K562 (cell line): ENCODE data around the gene FOXP4. TPM values are rescaled to one million over a fixed set of nuclear protein-coding genes. Genes with fewer than 3 reads are reported as not detected.
A peak's percentile ranks its signal among the peaks of the same experiment; 100 is the strongest.

Experiments used
- ARNT ChIP-seq, 2 experiments: fragments of 450-650 bp; IDR thresholded peaks; 2 replicates each; pipeline ENCODE4 v1.6.1; 2016; ENCODE audit warnings: mild to moderate bottlenecking in 1 of 2
- CREB3 ChIP-seq: fragments of 450-650 bp; conservative IDR thresholded peaks from 2 replicates; pipeline ENCODE4 v1.6.1; 2016; ENCODE audit warnings: missing genetic modification characterization, low read depth, mild to moderate bottlenecking, missing compliant biosample characterization, moderate library complexity
- CREB3L1 ChIP-seq: fragments of 450-650 bp; IDR thresholded peaks from 2 replicates; pipeline ENCODE4 v1.6.1; 2014; ENCODE audit warnings: low read depth, mild to moderate bottlenecking, moderate library complexity, borderline replicate concordance
- EP400 ChIP-seq: fragments of 450-650 bp; IDR thresholded peaks from 2 replicates; pipeline ENCODE4 v1.6.1; 2017; ENCODE audit warnings: antibody characterized with exemption, mild to moderate bottlenecking, moderate library complexity
- GTF2B ChIP-seq: IDR thresholded peaks from 2 replicates; pipeline ENCODE4 v1.6.1; 2011; ENCODE audit not compliant: insufficient read length; ENCODE audit errors: extremely low read depth
- JUN ChIP-seq, 2 experiments: sonication (generic) in 1 of 2; formaldehyde crosslinking in 1 of 2; IDR thresholded peaks; 2 replicates each; pipeline versions ENCODE4 v1.6.1 to v1.8.0; 2012 to 2022; ENCODE audit warnings: borderline replicate concordance in 2 of 2, mild to moderate bottlenecking in 2 of 2, improper control_type of control experiment in 1 of 2, low read depth in 1 of 2, low read length in 1 of 2, missing genetic modification reagents in 1 of 2
- MAZ ChIP-seq, 2 experiments: fragments of 450-650 bp in 1 of 2; sonication (generic) in 1 of 2; formaldehyde crosslinking; IDR thresholded peaks in 1 of 2; conservative IDR thresholded peaks in 1 of 2; 2 replicates each; pipeline versions ENCODE4 v1.4.0 to v1.5.0; 2020; ENCODE audit warnings: mild to moderate bottlenecking in 1 of 2, missing genetic modification reagents in 1 of 2
- PTBP1 ChIP-seq: fragments of 200-400 bp; formaldehyde crosslinking; IDR thresholded peaks from 2 replicates; pipeline ENCODE4 v1.6.1; 2017; ENCODE audit warnings: low read depth, low read length
- RBFOX2 ChIP-seq: fragments of 200-400 bp; formaldehyde crosslinking; IDR thresholded peaks from 2 replicates; pipeline ENCODE4 v1.6.1; 2017; ENCODE audit warnings: low read depth, mild to moderate bottlenecking, low read length, moderate library complexity
- SIN3B ChIP-seq: fragments of 450-650 bp; IDR thresholded peaks from 2 replicates; pipeline ENCODE4 v1.6.1; 2017; ENCODE audit warnings: low read depth, mild to moderate bottlenecking, moderate library complexity
- YY1 ChIP-seq, 3 experiments: IDR thresholded peaks; 2 replicates each; pipeline ENCODE4 v1.6.1; 2011; ENCODE audit warnings: low read length in 2 of 3, mild to moderate bottlenecking in 2 of 3, moderate library complexity in 2 of 3, borderline replicate concordance in 1 of 3, control low read depth in 1 of 3, low read depth in 1 of 3; ENCODE audit not compliant: insufficient read depth in 3 of 3, insufficient replicate concordance in 2 of 3, control insufficient read depth in 1 of 3, insufficient read length in 1 of 3; ENCODE audit errors: extremely low read depth in 1 of 3
- ZNF232 ChIP-seq: sonication (generic); formaldehyde crosslinking; IDR thresholded peaks from 2 replicates; pipeline ENCODE4 v1.8.0; 2022; ENCODE audit warnings: mild to moderate bottlenecking, missing genetic modification reagents
- ZNF609 ChIP-seq: sonication (generic); formaldehyde crosslinking; IDR thresholded peaks from 2 replicates; pipeline ENCODE4 v1.8.1; 2023; ENCODE audit warnings: missing genetic modification reagents, mild to moderate bottlenecking, borderline replicate concordance
- polyA plus RNA-seq, 8 experiments: library from polyadenylated mRNA; depleted of rRNA in 4 of 8; stranded (reverse) in 5 of 8; unstranded in 3 of 8; fragments of >200 nt; fragmentation: Nextera tagmentation in 2 of 8; fragmentation: Illumina TruSeq in 1 of 8; extraction: Ambion mirVana in 2 of 8; extraction: Trizol in 1 of 8; gene quantifications; 2 replicates each; pipeline versions ENCODE4 v1.2.1 to v1.2.3, GENCODE V29; 2011 to 2014; ENCODE audit warnings: inconsistent platforms in 1 of 8, missing spikeins in 1 of 8
- total RNA-seq, 7 experiments: library from RNA; depleted of rRNA in 6 of 7; stranded (reverse); fragments of >200 nt in 6 of 7; fragmentation: Illumina TruSeq in 2 of 7; extraction: Trizol in 2 of 7; gene quantifications; 2 replicates each; pipeline versions ENCODE4 v1.2.1 to v1.2.3, GENCODE V29; 2011 to 2021; ENCODE audit warnings: low replicate concordance in 1 of 7
- TF ChIP-seq, protein P1 (sequence below), 2 experiments: fragments of 450-650 bp; IDR thresholded peaks; 2 replicates each; pipeline ENCODE4 v1.6.1; 2016

Gene FOXP4
- total and polyA plus RNA-seq, 9 of the 15 experiments (the other 6 are each of a cell fraction or from before 2014, with no cell fraction given), result 0.11 to 29.4 (median 2.3) TPM

DNA sequence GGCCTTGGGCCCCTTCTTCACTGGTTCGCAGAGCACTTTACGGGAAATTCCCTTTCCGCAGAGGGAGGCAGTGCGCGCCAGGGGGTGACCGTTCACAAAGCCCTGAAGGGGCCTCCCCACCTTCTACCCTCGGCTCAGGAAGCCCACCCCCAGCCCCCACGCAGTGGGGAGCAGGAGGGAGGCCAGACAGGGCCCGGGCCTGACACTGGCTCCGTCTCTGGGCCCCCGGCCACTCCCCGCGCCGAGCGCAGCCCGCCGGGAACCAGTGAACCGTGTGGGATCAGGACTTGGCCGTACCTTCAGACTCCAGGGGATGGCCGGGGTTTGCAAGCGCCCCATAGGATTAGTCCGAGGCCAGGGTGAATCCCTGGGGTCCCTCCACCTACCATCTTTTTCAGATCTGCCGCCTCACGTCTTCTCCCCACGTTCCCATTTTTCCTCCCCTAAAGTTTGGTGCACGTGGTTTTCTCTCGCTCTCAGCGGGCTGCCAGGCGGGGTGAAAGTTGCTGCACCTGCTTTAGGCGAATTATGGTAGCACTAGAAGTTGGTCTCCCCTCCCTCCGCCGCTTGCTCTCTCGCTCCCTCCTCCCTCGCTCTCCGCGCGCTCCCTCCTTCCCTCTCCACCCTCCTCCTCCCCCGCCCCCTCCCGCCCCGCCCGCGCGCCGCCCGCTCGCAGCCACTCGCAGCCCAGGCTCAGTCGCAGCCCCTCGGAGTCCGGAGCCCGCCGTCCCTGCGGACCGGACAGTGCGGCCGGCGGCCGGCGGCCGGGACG is at the start of gene FOXP4 (continued):
- TF ChIP-seq ZNF609 (CRISPR knock-in tag) (0 out of 2 replicates have a peak, but pooled peaks have one; percentile 34), EP400 (peak; percentile 94), CREB3L1 (peak; percentile 59; the same call in 1 of the 2 replicates), ARNT (IDR thresholded peaks at IDR 0.05) (peak; percentile 83 to 96; a peak in 3 of 4 replicates), PTBP1 (0 out of 2 replicates have a peak, but pooled peaks have one; percentile 51), JUN (IDR thresholded peaks at IDR 0.05; ENCODE audit: borderline replicate concordance, low read depth, low read length) (peak; percentile 29; the same call in 1 of the 2 replicates), JUN (CRISPR knock-in tag; IDR thresholded peaks at IDR 0.05; ENCODE audit: borderline replicate concordance) (no peak), RBFOX2 (peak; percentile 80), ZNF232 (CRISPR knock-in tag) (0 out of 2 replicates have a peak, but pooled peaks have one; percentile 34), SIN3B (no peak), CREB3 (tag) (0 out of 2 replicates have a peak, but pooled peaks have one; percentile 38), YY1 (IDR thresholded peaks at IDR 0.05; ENCODE audit: borderline replicate concordance in 1 of 3, control insufficient read depth in 1 of 3, extremely low read depth in 1 of 3, insufficient read depth in 3 of 3, insufficient read length in 1 of 3, insufficient replicate concordance in 2 of 3, low read depth in 1 of 3, low read length in 2 of 3) (peak in 1 of 3 experiments; percentile 71), GTF2B (peak; percentile 44), MAZ (CRISPR knock-in tag; conservative IDR thresholded peaks at IDR 0.05 in 1 of 2, IDR thresholded peaks at IDR 0.05 in 1 of 2) (peak; percentile 88 to 94)
- TF ChIP-seq, protein P1, sequence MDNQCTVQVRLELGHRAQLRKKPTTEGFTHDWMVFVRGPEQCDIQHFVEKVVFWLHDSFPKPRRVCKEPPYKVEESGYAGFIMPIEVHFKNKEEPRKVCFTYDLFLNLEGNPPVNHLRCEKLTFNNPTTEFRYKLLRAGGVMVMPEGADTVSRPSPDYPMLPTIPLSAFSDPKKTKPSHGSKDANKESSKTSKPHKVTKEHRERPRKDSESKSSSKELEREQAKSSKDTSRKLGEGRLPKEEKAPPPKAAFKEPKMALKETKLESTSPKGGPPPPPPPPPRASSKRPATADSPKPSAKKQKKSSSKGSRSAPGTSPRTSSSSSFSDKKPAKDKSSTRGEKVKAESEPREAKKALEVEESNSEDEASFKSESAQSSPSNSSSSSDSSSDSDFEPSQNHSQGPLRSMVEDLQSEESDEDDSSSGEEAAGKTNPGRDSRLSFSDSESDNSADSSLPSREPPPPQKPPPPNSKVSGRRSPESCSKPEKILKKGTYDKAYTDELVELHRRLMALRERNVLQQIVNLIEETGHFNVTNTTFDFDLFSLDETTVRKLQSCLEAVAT (IDR thresholded peaks at IDR 0.05), result peak in 1 of 2 experiments; percentile 69; a peak in 1 of 4 replicates
